GM18520 (cell line): ENCODE results near the gene CARMIL1.

Experiments used
- ATAC-seq: cut with Tn5 transposase; IDR thresholded peaks from one replicate; pipeline ENCODE4 v1.9.1; 2021; ENCODE audit not compliant: unreplicated experiment

The CARMIL1 gene

GRCh38 chr6:25332655-25333071 is 53.5 kb downstream of the CARMIL1 start:
- ATAC-seq: no peak

GRCh38 chr6:25333471-25333870 is 54.3 kb downstream of the CARMIL1 start:
- ATAC-seq: no peak

GRCh38 chr6:25334793-25335192 is 55.6 kb downstream of the CARMIL1 start:
- ATAC-seq: peak; percentile 54

- ATAC-seq: no peak
Observed at GRCh38 chr6:25336996-25337395, 57.8 kb downstream of the CARMIL1 start.

GRCh38 chr6:25337431-25337830 is 58.3 kb downstream of the CARMIL1 start:
- no peak for ATAC-seq

- ATAC-seq: no peak
Observed at GRCh38 chr6:25340431-25341202, 61.4 kb downstream of the CARMIL1 start.

GRCh38 chr6:25341203-25341552 is 62.0 kb downstream of the CARMIL1 start:
- no peak for ATAC-seq

GRCh38 chr6:25341923-25342619 is 62.9 kb downstream of the CARMIL1 start:
- no peak for ATAC-seq

- no peak for ATAC-seq
Observed at GRCh38 chr6:25342802-25343201, 63.6 kb downstream of the CARMIL1 start.

- no peak for ATAC-seq
Observed at GRCh38 chr6:25343984-25344383, 64.8 kb downstream of the CARMIL1 start.

GRCh38 chr6:25344827-25345226 is 65.7 kb downstream of the CARMIL1 start:
- ATAC-seq: no peak

GRCh38 chr6:25346064-25346463 is 66.9 kb downstream of the CARMIL1 start:
- ATAC-seq: no peak

- ATAC-seq: no peak
Observed at GRCh38 chr6:25350573-25350972, 71.4 kb downstream of the CARMIL1 start.

GRCh38 chr6:25351485-25351884 is 72.3 kb downstream of the CARMIL1 start:
- ATAC-seq: no peak

GRCh38 chr6:25352285-25352684 is 73.1 kb downstream of the CARMIL1 start:
- no peak for ATAC-seq

GRCh38 chr6:25354078-25354932 is 75.1 kb downstream of the CARMIL1 start:
- no peak for ATAC-seq

GRCh38 chr6:25359191-25359861 is 80.2 kb downstream of the CARMIL1 start:
- no peak for ATAC-seq

- no peak for ATAC-seq
Observed at GRCh38 chr6:25359891-25360290, 80.7 kb downstream of the CARMIL1 start.

- ATAC-seq: no peak
Observed at GRCh38 chr6:25360621-25361020, 81.4 kb downstream of the CARMIL1 start.

GRCh38 chr6:25363427-25363826 is 84.3 kb downstream of the CARMIL1 start:
- no peak for ATAC-seq

- no peak for ATAC-seq
Observed at GRCh38 chr6:25365154-25365553, 86.0 kb downstream of the CARMIL1 start.
